ENCODE measurements around the gene ACSF3.

- no peak for TF ChIP-seq CTCF (IDR thresholded peaks at IDR 0.05)
- TF ChIP-seq POLR2A (IDR thresholded peaks at IDR 0.05) = no peak
These were observed 24.3 kb downstream of the ACSF3 start for GRCh38 chr16:89117975-89118289.

All from breast epithelium (tissue), 3 donors.